H1 (cell line): ENCODE measurements around the gene ADGRF5. TPM values are rescaled to one million over a fixed set of nuclear protein-coding genes. Genes with fewer than 3 reads are reported as not detected.

ENCODE experiments used
- ASH2L ChIP-seq: fragments of 200-600, 300-600 bp; sonication (generic); IDR thresholded peaks from one replicate; pipeline ENCODE4 v1.7.1; 2017; ENCODE audit warnings: low read length
- BACH1 ChIP-seq: IDR thresholded peaks from 2 replicates; pipeline ENCODE4 v1.6.1; 2012; ENCODE audit warnings: low read length, improper control_type of control experiment
- BCL11A ChIP-seq, 2 experiments: IDR thresholded peaks; one replicate each; pipeline ENCODE4 v1.6.1; 2011; ENCODE audit warnings: low read depth in 2 of 2, low read length in 2 of 2, mild to moderate bottlenecking in 2 of 2
- BRCA1 ChIP-seq: IDR thresholded peaks from 2 replicates; pipeline ENCODE4 v1.6.1; 2012; ENCODE audit warnings: low read depth, low read length, improper control_type of control experiment
- CEBPB ChIP-seq: IDR thresholded peaks from 2 replicates; pipeline ENCODE4 v1.6.1; 2012; ENCODE audit warnings: low read depth, low read length
- CREB1 ChIP-seq: IDR thresholded peaks from 2 replicates; pipeline ENCODE4 v1.6.1; 2012; ENCODE audit warnings: inconsistent platforms
- CTBP2 ChIP-seq: IDR thresholded peaks from 2 replicates; pipeline ENCODE4 v1.7.0; 2011; ENCODE audit warnings: borderline replicate concordance, mild to moderate bottlenecking, moderate library complexity, mixed read lengths, low read length; ENCODE audit not compliant: insufficient read depth, insufficient read length
- CTCF ChIP-seq, 3 experiments: IDR thresholded peaks; 1 replicate in 2 of 3; 2 replicates in 1 of 3; pipeline versions ENCODE4 v1.5.1 to v1.6.1; 2011; ENCODE audit warnings: low read length in 3 of 3, mild to moderate bottlenecking in 3 of 3, inconsistent platforms in 2 of 3, low read depth in 1 of 3, moderate library complexity in 1 of 3; ENCODE audit not compliant: insufficient read depth in 1 of 3; ENCODE audit errors: control extremely low read depth in 1 of 3
- EGR1 ChIP-seq: IDR thresholded peaks from 2 replicates; pipeline ENCODE4 v1.6.1; 2011; ENCODE audit warnings: low read depth, low read length, borderline replicate concordance
- KDM1A ChIP-seq: fragments of 200-600, 300-600 bp; sonication (generic); IDR thresholded peaks from 2 replicates; pipeline ENCODE4 v1.7.1; 2016; ENCODE audit warnings: mild to moderate bottlenecking, low read length, borderline replicate concordance
- KDM4A ChIP-seq: IDR thresholded peaks from one replicate; pipeline ENCODE4 v1.7.1; 2012; ENCODE audit warnings: low read depth, mild to moderate bottlenecking, moderate library complexity, low read length, inconsistent platforms; ENCODE audit not compliant: severe bottlenecking
- MAFK ChIP-seq: IDR thresholded peaks from 2 replicates; pipeline ENCODE4 v1.6.1; 2012; ENCODE audit warnings: low read depth, mild to moderate bottlenecking, improper control_type of control experiment, low read length
- MAX ChIP-seq: IDR thresholded peaks from 2 replicates; pipeline ENCODE4 v1.6.1; 2012; ENCODE audit warnings: inconsistent platforms
- NANOG ChIP-seq: IDR thresholded peaks from 2 replicates; pipeline ENCODE4 v1.6.1; 2011; ENCODE audit warnings: low read length, low read depth, mild to moderate bottlenecking, inconsistent platforms; ENCODE audit not compliant: insufficient read depth, poor library complexity, severe bottlenecking
- POLR2A ChIP-seq, 2 experiments: IDR thresholded peaks; 1 replicate in 1 of 2; 2 replicates in 1 of 2; pipeline ENCODE4 v1.6.1; 2011; ENCODE audit warnings: low read depth in 2 of 2, low read length in 2 of 2, mild to moderate bottlenecking in 2 of 2; ENCODE audit errors: control extremely low read depth in 1 of 2
- POU5F1 ChIP-seq: IDR thresholded peaks from 2 replicates; pipeline ENCODE4 v1.6.1; 2011; ENCODE audit warnings: low read depth, mild to moderate bottlenecking, low read length, moderate library complexity
- SAP30 ChIP-seq: fragments of 300-600 bp; sonication (generic); IDR thresholded peaks from 2 replicates; pipeline ENCODE4 v1.7.1; 2012; ENCODE audit warnings: low read length, moderate library complexity, mild to moderate bottlenecking, inconsistent platforms; ENCODE audit not compliant: insufficient read depth, insufficient replicate concordance
- SIX5 ChIP-seq: IDR thresholded peaks from 2 replicates; pipeline ENCODE4 v1.6.1; 2011; ENCODE audit warnings: mild to moderate bottlenecking, low read depth, low read length
- SP4 ChIP-seq: IDR thresholded peaks from 2 replicates; pipeline ENCODE4 v1.6.1; 2012; ENCODE audit warnings: low read length, inconsistent platforms
- SUZ12 ChIP-seq: fragments of 200-600 bp; sonication (generic); IDR thresholded peaks from 2 replicates; pipeline ENCODE4 v1.6.1; 2012; ENCODE audit warnings: mild to moderate bottlenecking, inconsistent platforms, low read length, moderate library complexity, mixed read lengths
- TEAD4 ChIP-seq: IDR thresholded peaks from 2 replicates; pipeline ENCODE4 v1.6.1; 2012; ENCODE audit warnings: low read depth, low read length, inconsistent platforms, mixed read lengths
- YY1 ChIP-seq: IDR thresholded peaks from 2 replicates; pipeline ENCODE4 v1.6.1; 2011; ENCODE audit warnings: low read depth, mild to moderate bottlenecking, low read length
- ZNF274 ChIP-seq: IDR thresholded peaks from 2 replicates; pipeline ENCODE4 v1.7.0; 2012; ENCODE audit warnings: low read length, borderline replicate concordance; ENCODE audit errors: extremely low read depth
- polyA plus RNA-seq, 7 experiments: library from polyadenylated mRNA; depleted of rRNA in 3 of 7; stranded (reverse) in 5 of 7; unstranded in 2 of 7; fragments of >200 nt in 5 of 7; fragments of 200-250 nt in 2 of 7; gene quantifications; 1 replicate in 5 of 7; 2 replicates in 1 of 7; 4 replicates in 1 of 7; pipeline versions ENCODE4 v1.2.1 to v1.2.3, GENCODE V29; 2011 to 2013; ENCODE audit warnings: missing spikeins in 2 of 7, mixed read lengths in 2 of 7
- total RNA-seq: library from RNA; stranded (reverse); fragmentation: NEBNext Ultra II Directional; extraction: Animal tissue kit (Norgen Biotek cat#: 25700); gene quantifications from 2 replicates; pipeline ENCODE4 v1.2.1, GENCODE V29; 2021
- TF ChIP-seq, protein P1 (sequence below): IDR thresholded peaks from 2 replicates; pipeline ENCODE4 v1.6.1; 2011; ENCODE audit warnings: low read depth, mild to moderate bottlenecking, low read length; ENCODE audit not compliant: insufficient read depth

Gene ADGRF5
- total and polyA plus RNA-seq, 2 of the 8 experiments (the other 6 are each of a cell fraction or from before 2014, with no cell fraction given) = 0.06 TPM; not detected in 1

DNA sequence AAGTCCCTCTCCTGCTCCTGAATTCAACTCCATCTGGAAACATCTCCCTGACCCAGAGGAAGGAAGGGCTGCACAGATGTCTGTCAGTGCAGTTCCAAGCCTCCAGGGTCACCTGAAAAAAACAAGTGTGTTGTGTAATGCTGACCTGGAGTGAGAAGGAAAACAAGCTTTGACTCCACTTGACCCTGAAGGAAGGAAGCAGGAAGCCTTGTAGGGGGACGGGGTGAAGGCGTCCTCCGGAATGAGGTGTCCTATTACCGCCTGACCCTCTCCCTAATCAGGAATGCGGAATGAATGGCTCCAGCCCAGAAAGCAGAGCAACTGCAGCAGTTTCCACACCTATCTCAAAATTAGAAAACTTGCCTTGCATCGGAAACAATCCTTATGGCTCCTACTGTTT, 13.9 kb upstream of the ADGRF5 start (continued):
- TF ChIP-seq TEAD4 (peak; percentile 69; the same call in 1 of the 2 replicates), BRCA1 (no peak), KDM4A (no peak), CREB1 (no peak), SP4 (no peak), BCL11A (IDR thresholded peaks at IDR 0.05; ENCODE audit: low read depth in 2 of 2, low read length in 2 of 2) (no peak), YY1 (no peak), POU5F1 (no peak), POLR2A (IDR thresholded peaks at IDR 0.05; ENCODE audit: control extremely low read depth in 1 of 2, low read depth in 2 of 2, low read length in 2 of 2) (0 out of 3 replicates have a peak, but pooled peaks of 1 of the 2 experiments have one; percentile 31), KDM1A (no peak), CTBP2 (no peak), ASH2L (peak; percentile 40), CTCF (IDR thresholded peaks at IDR 0.05; ENCODE audit: control extremely low read depth in 1 of 3, insufficient read depth in 1 of 3, low read depth in 1 of 3, low read length in 3 of 3) (no peak), SUZ12 (no peak), MAFK (no peak), EGR1 (no peak), MAX (no peak), BACH1 (no peak), NANOG (no peak), ZNF274 (no peak), SAP30 (no peak), SIX5 (0 out of 2 replicates have a peak, but pooled peaks have one; percentile 14), CEBPB (0 out of 2 replicates have a peak, but pooled peaks have one; percentile 25)
- TF ChIP-seq, protein P1, sequence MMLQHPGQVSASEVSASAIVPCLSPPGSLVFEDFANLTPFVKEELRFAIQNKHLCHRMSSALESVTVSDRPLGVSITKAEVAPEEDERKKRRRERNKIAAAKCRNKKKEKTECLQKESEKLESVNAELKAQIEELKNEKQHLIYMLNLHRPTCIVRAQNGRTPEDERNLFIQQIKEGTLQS = no peak
